Ovary (tissue), 3 donors: ENCODE data around the gene TDRKH.

Experiments
- EP300 ChIP-seq: sonication (generic); formaldehyde crosslinking; IDR thresholded peaks from one replicate; pipeline ENCODE4 v1.6.1; 2017; ENCODE audit warnings: antibody characterized with exemption
- POLR2A ChIP-seq: fragments of 450-650 bp; IDR thresholded peaks from one replicate; pipeline ENCODE4 v1.6.1; 2017; ENCODE audit warnings: antibody characterized with exemption, mild to moderate bottlenecking, moderate library complexity
- TF ChIP-seq, protein P1 (sequence below), 3 donors: fragments of 450-650 bp in 2 of 3; fragments of 200-600 bp in 1 of 3; IDR thresholded peaks; one replicate each; pipeline versions ENCODE4 v1.5.1 to v1.8.0; 2016 to 2022; ENCODE audit warnings: antibody characterized with exemption in 3 of 3, mild to moderate bottlenecking in 1 of 3
- donor health status: DM: no; HTN: no; CAD: no.

DNA sequence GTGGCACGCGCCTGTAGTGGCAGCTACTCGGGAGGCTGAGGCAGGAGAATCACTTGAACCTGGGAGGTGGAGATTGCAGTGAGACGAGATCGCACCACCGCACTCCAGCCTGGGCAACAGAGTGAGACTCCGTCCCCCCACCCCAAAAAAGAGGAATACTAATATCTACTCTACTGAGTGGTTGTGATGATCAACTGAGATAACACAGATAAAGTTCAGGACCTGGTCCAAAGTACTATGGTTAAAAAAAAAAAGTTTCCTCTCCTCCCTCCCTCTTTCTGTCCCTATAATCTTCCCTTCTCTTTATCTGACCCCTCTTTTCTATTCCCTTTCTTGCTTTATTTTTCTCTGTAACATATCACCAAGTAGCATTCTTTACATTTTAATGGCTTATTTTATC, 45.3 kb upstream of the TDRKH start:
- TF ChIP-seq, protein P1, sequence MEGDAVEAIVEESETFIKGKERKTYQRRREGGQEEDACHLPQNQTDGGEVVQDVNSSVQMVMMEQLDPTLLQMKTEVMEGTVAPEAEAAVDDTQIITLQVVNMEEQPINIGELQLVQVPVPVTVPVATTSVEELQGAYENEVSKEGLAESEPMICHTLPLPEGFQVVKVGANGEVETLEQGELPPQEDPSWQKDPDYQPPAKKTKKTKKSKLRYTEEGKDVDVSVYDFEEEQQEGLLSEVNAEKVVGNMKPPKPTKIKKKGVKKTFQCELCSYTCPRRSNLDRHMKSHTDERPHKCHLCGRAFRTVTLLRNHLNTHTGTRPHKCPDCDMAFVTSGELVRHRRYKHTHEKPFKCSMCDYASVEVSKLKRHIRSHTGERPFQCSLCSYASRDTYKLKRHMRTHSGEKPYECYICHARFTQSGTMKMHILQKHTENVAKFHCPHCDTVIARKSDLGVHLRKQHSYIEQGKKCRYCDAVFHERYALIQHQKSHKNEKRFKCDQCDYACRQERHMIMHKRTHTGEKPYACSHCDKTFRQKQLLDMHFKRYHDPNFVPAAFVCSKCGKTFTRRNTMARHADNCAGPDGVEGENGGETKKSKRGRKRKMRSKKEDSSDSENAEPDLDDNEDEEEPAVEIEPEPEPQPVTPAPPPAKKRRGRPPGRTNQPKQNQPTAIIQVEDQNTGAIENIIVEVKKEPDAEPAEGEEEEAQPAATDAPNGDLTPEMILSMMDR (IDR thresholded peaks at IDR 0.05): no peak
- TF ChIP-seq POLR2A (no peak), EP300 (no peak)
